ENCODE measurements around the gene MYH10.
A peak's percentile ranks its signal among the peaks of the same experiment; 100 is the strongest.

DNA sequence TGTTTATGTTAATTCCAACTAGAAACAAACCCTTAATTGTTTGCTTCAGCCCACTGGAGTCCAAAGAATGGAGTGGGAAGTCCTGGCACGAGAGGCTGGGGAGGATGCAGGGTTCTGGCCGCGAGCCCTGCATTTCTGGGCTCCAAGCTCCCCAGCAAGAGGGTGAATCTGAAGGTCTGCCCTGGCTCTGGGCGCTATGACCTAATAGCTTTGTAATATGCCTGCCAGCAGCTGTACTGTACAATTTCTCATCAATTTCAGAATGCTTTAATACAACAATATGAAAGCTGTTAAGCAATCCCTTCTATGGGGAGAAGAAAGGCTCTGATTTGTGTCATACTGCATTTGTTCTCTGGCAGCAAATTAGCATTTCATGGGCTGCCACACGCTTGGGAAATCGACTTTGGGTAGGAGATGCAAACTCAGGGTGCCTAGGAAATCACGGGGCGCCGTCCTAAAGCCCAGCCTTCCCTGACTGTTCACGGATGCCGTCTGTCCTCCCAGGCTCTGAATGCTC, 151.0 kb downstream of the MYH10 start:
- TF ChIP-seq, protein P1, sequence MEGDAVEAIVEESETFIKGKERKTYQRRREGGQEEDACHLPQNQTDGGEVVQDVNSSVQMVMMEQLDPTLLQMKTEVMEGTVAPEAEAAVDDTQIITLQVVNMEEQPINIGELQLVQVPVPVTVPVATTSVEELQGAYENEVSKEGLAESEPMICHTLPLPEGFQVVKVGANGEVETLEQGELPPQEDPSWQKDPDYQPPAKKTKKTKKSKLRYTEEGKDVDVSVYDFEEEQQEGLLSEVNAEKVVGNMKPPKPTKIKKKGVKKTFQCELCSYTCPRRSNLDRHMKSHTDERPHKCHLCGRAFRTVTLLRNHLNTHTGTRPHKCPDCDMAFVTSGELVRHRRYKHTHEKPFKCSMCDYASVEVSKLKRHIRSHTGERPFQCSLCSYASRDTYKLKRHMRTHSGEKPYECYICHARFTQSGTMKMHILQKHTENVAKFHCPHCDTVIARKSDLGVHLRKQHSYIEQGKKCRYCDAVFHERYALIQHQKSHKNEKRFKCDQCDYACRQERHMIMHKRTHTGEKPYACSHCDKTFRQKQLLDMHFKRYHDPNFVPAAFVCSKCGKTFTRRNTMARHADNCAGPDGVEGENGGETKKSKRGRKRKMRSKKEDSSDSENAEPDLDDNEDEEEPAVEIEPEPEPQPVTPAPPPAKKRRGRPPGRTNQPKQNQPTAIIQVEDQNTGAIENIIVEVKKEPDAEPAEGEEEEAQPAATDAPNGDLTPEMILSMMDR (IDR thresholded peaks at IDR 0.05), result no peak
- TF ChIP-seq POLR2AphosphoS5 (IDR thresholded peaks at IDR 0.05; ENCODE audit: insufficient read depth in 1 of 2, low read depth in 1 of 2), result peak in 1 of 2 donors; percentile 21
